ENCODE data around the gene RGS3. TPM values are rescaled to one million over a fixed set of nuclear protein-coding genes. Genes with fewer than 3 reads are reported as not detected.
A peak's percentile ranks its signal among the peaks of the same experiment; 100 is the strongest.

The RGS3 gene
- total RNA-seq, 4 donors from 2014 or later = 16.2 to 75.6 (median 54.9) TPM

DNA sequence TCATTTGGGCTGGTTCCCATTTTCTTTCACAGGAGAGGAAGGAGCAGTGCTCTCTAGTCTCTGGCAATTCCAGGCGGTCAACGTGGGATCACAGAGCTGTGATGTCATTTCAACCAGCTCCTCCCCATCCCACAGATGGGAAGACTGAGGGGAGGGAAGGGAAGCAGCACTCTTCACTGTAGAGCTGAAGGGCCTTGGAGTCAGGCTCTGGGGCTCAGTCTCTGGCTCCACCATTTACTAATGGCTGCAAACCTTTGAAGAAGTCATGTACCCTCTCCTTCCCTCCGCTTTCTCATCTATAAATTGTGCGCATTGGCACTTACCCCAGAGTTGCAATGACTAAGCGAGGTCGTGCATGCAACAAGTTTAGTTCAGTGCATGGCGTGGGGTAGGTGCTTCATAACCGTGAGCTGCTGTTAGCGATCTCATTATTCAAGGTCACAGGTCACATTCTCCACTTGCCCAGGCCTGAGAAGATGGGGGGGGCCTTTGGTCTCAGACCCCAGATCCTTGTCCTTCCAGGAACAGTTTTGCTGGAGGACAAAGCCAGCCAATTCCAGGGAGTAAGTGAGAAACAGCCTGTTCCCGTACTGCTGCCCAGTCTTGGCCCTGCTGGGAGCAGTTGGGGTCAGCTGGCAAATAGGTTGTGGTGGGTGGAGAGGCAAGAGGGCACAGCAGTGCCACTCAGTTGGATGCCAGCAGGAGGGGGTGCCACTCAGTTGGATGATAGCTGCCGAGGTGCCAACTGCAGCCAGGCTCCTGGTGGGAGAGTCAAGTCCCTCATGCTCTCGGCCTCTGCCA lies 136.7 kb downstream of the RGS3 start:
- Histone ChIP-seq H3K9me3 (no peaks in the 10 kb centered on the region), H3K27me3 (no peaks in the 10 kb centered on the region), H3K27ac (no peak overlapping the region), H3K36me3 (no peaks in the 10 kb centered on the region), H3K4me1 (peaks cover 0 to 10% of the 10 kb centered on the region in 2 donors), H3K4me3 (no peak overlapping the region)
- intact Hi-C loops (cut with DNase I; ENCODE audit: low total_unique reads) = no loop called here
- no peak for TF ChIP-seq POLR2A (IDR thresholded peaks at IDR 0.05)
- TF ChIP-seq, protein P1, sequence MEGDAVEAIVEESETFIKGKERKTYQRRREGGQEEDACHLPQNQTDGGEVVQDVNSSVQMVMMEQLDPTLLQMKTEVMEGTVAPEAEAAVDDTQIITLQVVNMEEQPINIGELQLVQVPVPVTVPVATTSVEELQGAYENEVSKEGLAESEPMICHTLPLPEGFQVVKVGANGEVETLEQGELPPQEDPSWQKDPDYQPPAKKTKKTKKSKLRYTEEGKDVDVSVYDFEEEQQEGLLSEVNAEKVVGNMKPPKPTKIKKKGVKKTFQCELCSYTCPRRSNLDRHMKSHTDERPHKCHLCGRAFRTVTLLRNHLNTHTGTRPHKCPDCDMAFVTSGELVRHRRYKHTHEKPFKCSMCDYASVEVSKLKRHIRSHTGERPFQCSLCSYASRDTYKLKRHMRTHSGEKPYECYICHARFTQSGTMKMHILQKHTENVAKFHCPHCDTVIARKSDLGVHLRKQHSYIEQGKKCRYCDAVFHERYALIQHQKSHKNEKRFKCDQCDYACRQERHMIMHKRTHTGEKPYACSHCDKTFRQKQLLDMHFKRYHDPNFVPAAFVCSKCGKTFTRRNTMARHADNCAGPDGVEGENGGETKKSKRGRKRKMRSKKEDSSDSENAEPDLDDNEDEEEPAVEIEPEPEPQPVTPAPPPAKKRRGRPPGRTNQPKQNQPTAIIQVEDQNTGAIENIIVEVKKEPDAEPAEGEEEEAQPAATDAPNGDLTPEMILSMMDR (IDR thresholded peaks at IDR 0.05) = no peak
- no peak for DNase-seq

GRCh38 chr9:113600871-113601614 lies 137.5 kb downstream of the RGS3 start:
- H3K27ac ChIP-seq = peak overlapping the region in 1 of 2 donors; percentile 39
- no peaks in the 10 kb centered on the region for H3K36me3 ChIP-seq
- H3K4me1 ChIP-seq = peaks cover 0 to 10% of the 10 kb centered on the region in 2 donors
- H3K4me3 ChIP-seq = no peak overlapping the region
- no peaks in the 10 kb centered on the region for H3K27me3 ChIP-seq
- TF ChIP-seq POLR2A (IDR thresholded peaks at IDR 0.05) = no peak
- TF ChIP-seq, protein P1 (IDR thresholded peaks at IDR 0.05) = no peak
- no peaks in the 10 kb centered on the region for H3K9me3 ChIP-seq
- no peak for DNase-seq
- intact Hi-C loops (cut with DNase I; ENCODE audit: low total_unique reads) = no loop called here

- TF ChIP-seq, protein P1 (IDR thresholded peaks at IDR 0.05) = no peak
- no peak for TF ChIP-seq POLR2A (IDR thresholded peaks at IDR 0.05)
- peaks cover 0 to 10% of the 10 kb centered on the region in 2 donors for H3K4me1 ChIP-seq
- no peak overlapping the region for H3K4me3 ChIP-seq
- H3K27me3 ChIP-seq = no peaks in the 10 kb centered on the region
- peak overlapping the region; percentile 39 to 58 for H3K27ac ChIP-seq
- DNase-seq = no peak
- intact Hi-C loops (cut with DNase I; ENCODE audit: low total_unique reads) = no loop called here
- no peaks in the 10 kb centered on the region for H3K36me3 ChIP-seq
- H3K9me3 ChIP-seq = no peaks in the 10 kb centered on the region
These were observed 138.1 kb downstream of the RGS3 start for GRCh38 chr9:113601656-113602055.

GRCh38 chr9:113602126-113603047 lies 138.9 kb downstream of the RGS3 start:
- Histone ChIP-seq H3K27me3 (no peaks in the 10 kb centered on the region), H3K9me3 (no peaks in the 10 kb centered on the region), H3K4me3 (no peak overlapping the region), H3K27ac (peak overlapping the region; percentile 39 to 58), H3K4me1 (peaks cover 0 to 10% of the 10 kb centered on the region in 2 donors), H3K36me3 (no peaks in the 10 kb centered on the region)
- intact Hi-C loops (cut with DNase I; ENCODE audit: low total_unique reads) = no loop called here
- TF ChIP-seq POLR2A (IDR thresholded peaks at IDR 0.05) = no peak
- TF ChIP-seq, protein P1 (IDR thresholded peaks at IDR 0.05) = no peak
- DNase-seq = peak; percentile 81 to 90
